ENCODE measurements around the gene COL1A1. TPM values are rescaled to one million over a fixed set of nuclear protein-coding genes. Genes with fewer than 3 reads are reported as not detected.

Gene COL1A1
- total and polyA plus RNA-seq, 4 donors = 8.3 to 72.5 (median 35.8) TPM

DNA sequence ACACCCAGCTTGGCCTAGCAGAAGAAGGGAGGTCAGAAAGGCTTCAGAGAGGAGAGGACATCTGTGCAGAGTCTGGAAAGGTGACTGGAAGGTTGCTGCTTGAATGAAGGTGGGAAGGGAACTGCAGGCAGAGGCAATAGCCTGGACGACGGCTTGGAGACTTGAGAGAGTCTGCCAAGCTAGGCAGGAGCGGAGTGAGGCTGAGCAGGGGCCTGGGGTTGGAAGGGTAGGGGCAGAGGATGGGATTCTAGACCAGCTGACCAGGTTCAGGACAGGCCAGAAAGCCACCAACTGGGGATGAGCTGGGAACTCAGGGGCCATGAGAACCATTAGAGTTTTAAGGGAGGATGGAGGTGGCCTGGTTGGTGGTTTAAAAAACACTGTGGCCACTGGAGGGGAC lies 36.0 kb downstream of the COL1A1 start:
- Histone ChIP-seq H3K4me1 (ENCODE audit: control insufficient read depth in 4 of 4, insufficient read depth in 4 of 4, low read length in 3 of 4) (peaks cover 0 to 11% (median 8%) of the 10 kb centered on the region in 4 donors), H3K9ac (ENCODE audit: low read depth in 1 of 2, low read length in 2 of 2) (no peak overlapping the region), H3K9me3 (ENCODE audit: control insufficient read depth in 4 of 4, low read length in 3 of 4) (no peaks in the 10 kb centered on the region), H3K27me3 (ENCODE audit: control insufficient read depth in 4 of 4, insufficient read depth in 4 of 4, low read length in 3 of 4) (no peaks in the 10 kb centered on the region), H3K4me3 (ENCODE audit: low read depth in 1 of 3, low read length in 3 of 3) (no peak overlapping the region), H3K36me3 (ENCODE audit: control insufficient read depth in 4 of 4, insufficient read depth in 3 of 4, low read depth in 1 of 4, low read length in 3 of 4) (no peaks in the 10 kb centered on the region), H3K27ac (ENCODE audit: low read depth in 1 of 2, low read length in 2 of 2) (no peak overlapping the region)
- no peak for DNase-seq (ENCODE audit: low spot score)
- 93% methylated on average over 3 of the region's 3 CpGs for WGBS
- TF ChIP-seq HNF4A (conservative IDR thresholded peaks at IDR 0.05) (no peak), TAF1 (conservative IDR thresholded peaks at IDR 0.05) (no peak), FOXA1 (IDR thresholded peaks at IDR 0.05) (no peak), NR2F2 (IDR thresholded peaks at IDR 0.05) (no peak)

DNA sequence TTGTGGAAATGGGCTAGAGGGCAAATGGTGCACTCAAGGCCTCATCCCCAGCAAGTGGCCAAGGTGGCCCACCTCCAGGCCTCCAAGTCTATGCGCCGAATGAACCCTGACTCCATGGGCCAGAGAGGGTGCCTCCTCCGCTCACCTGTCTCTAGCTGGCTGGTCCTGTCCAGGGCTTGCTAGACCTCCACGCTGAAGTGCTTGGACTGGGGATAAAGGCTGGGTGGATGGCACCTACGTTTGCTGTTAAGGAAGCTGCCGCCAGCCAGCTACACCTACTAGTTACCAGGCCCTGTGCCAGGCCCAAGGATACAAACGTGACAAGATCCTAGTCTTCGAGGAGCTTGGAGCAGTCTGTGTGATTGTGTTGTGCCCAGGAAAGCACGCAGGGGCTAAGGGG lies 36.4 kb downstream of the COL1A1 start:
- whole genome bisulfite sequencing = 88% methylated on average over 9 of the region's 9 CpGs
- DNase-seq (ENCODE audit: low spot score) = no peak
- no peak overlapping the region for H3K4me3 ChIP-seq (ENCODE audit: low read depth in 1 of 3, low read length in 3 of 3)

DNA sequence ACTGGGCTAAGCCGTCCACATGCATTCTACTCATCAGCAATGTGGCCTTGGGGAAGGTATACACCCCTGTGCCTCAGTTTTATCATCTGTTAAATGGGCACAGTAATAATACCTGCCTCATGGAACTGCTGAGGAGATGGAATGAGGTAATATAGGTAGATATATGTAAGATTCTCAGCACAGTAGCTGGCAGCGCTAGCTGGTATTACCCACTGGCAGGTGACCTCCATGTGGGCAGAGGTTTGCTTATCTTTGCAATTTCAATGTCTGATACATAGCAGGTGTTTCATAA lies 36.8 kb downstream of the COL1A1 start:
- Histone ChIP-seq H3K9ac (ENCODE audit: low read depth in 1 of 2, low read length in 2 of 2) (no peak overlapping the region), H3K4me3 (ENCODE audit: low read depth in 1 of 3, low read length in 3 of 3) (no peak overlapping the region), H3K36me3 (ENCODE audit: control insufficient read depth in 4 of 4, insufficient read depth in 3 of 4, low read depth in 1 of 4, low read length in 3 of 4) (no peaks in the 10 kb centered on the region), H3K4me1 (ENCODE audit: control insufficient read depth in 4 of 4, insufficient read depth in 4 of 4, low read length in 3 of 4) (peaks cover 0 to 11% (median 8%) of the 10 kb centered on the region in 4 donors), H3K27ac (ENCODE audit: low read depth in 1 of 2, low read length in 2 of 2) (no peak overlapping the region), H3K9me3 (ENCODE audit: control insufficient read depth in 4 of 4, low read length in 3 of 4) (no peaks in the 10 kb centered on the region), H3K27me3 (ENCODE audit: control insufficient read depth in 4 of 4, insufficient read depth in 4 of 4, low read length in 3 of 4) (no peaks in the 10 kb centered on the region)
- 93% methylated on average over 2 of the region's 2 CpGs for WGBS
- DNase-seq (ENCODE audit: low spot score) = no peak
- no peak for TF ChIP-seq GABPA (IDR thresholded peaks at IDR 0.05 in 1 of 2, conservative IDR thresholded peaks at IDR 0.05 in 1 of 2)
- TF ChIP-seq, protein P1, sequence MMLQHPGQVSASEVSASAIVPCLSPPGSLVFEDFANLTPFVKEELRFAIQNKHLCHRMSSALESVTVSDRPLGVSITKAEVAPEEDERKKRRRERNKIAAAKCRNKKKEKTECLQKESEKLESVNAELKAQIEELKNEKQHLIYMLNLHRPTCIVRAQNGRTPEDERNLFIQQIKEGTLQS (IDR thresholded peaks at IDR 0.05) = no peak
- TF ChIP-seq, protein P2, sequence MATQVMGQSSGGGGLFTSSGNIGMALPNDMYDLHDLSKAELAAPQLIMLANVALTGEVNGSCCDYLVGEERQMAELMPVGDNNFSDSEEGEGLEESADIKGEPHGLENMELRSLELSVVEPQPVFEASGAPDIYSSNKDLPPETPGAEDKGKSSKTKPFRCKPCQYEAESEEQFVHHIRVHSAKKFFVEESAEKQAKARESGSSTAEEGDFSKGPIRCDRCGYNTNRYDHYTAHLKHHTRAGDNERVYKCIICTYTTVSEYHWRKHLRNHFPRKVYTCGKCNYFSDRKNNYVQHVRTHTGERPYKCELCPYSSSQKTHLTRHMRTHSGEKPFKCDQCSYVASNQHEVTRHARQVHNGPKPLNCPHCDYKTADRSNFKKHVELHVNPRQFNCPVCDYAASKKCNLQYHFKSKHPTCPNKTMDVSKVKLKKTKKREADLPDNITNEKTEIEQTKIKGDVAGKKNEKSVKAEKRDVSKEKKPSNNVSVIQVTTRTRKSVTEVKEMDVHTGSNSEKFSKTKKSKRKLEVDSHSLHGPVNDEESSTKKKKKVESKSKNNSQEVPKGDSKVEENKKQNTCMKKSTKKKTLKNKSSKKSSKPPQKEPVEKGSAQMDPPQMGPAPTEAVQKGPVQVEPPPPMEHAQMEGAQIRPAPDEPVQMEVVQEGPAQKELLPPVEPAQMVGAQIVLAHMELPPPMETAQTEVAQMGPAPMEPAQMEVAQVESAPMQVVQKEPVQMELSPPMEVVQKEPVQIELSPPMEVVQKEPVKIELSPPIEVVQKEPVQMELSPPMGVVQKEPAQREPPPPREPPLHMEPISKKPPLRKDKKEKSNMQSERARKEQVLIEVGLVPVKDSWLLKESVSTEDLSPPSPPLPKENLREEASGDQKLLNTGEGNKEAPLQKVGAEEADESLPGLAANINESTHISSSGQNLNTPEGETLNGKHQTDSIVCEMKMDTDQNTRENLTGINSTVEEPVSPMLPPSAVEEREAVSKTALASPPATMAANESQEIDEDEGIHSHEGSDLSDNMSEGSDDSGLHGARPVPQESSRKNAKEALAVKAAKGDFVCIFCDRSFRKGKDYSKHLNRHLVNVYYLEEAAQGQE (IDR thresholded peaks at IDR 0.05) = no peak
- no peak for TF ChIP-seq NR2F2 (IDR thresholded peaks at IDR 0.05)
- TF ChIP-seq RAD21 (IDR thresholded peaks at IDR 0.05) = no peak
- no peak for TF ChIP-seq TAF1 (conservative IDR thresholded peaks at IDR 0.05)
- TF ChIP-seq SP1 (IDR thresholded peaks at IDR 0.05) = no peak
- TF ChIP-seq JUND (IDR thresholded peaks at IDR 0.05) = no peak
- TF ChIP-seq, protein P3, sequence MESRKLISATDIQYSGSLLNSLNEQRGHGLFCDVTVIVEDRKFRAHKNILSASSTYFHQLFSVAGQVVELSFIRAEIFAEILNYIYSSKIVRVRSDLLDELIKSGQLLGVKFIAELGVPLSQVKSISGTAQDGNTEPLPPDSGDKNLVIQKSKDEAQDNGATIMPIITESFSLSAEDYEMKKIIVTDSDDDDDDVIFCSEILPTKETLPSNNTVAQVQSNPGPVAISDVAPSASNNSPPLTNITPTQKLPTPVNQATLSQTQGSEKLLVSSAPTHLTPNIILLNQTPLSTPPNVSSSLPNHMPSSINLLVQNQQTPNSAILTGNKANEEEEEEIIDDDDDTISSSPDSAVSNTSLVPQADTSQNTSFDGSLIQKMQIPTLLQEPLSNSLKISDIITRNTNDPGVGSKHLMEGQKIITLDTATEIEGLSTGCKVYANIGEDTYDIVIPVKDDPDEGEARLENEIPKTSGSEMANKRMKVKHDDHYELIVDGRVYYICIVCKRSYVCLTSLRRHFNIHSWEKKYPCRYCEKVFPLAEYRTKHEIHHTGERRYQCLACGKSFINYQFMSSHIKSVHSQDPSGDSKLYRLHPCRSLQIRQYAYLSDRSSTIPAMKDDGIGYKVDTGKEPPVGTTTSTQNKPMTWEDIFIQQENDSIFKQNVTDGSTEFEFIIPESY (IDR thresholded peaks at IDR 0.05) = no peak
- no peak for TF ChIP-seq RXRA (IDR thresholded peaks at IDR 0.05)
- no peak for TF ChIP-seq FOXA2 (IDR thresholded peaks at IDR 0.05)
- TF ChIP-seq, protein P4, sequence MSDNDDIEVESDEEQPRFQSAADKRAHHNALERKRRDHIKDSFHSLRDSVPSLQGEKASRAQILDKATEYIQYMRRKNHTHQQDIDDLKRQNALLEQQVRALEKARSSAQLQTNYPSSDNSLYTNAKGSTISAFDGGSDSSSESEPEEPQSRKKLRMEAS (IDR thresholded peaks at IDR 0.05) = no peak
- no peak for TF ChIP-seq FOXA1 (IDR thresholded peaks at IDR 0.05)
- TF ChIP-seq, protein P5, sequence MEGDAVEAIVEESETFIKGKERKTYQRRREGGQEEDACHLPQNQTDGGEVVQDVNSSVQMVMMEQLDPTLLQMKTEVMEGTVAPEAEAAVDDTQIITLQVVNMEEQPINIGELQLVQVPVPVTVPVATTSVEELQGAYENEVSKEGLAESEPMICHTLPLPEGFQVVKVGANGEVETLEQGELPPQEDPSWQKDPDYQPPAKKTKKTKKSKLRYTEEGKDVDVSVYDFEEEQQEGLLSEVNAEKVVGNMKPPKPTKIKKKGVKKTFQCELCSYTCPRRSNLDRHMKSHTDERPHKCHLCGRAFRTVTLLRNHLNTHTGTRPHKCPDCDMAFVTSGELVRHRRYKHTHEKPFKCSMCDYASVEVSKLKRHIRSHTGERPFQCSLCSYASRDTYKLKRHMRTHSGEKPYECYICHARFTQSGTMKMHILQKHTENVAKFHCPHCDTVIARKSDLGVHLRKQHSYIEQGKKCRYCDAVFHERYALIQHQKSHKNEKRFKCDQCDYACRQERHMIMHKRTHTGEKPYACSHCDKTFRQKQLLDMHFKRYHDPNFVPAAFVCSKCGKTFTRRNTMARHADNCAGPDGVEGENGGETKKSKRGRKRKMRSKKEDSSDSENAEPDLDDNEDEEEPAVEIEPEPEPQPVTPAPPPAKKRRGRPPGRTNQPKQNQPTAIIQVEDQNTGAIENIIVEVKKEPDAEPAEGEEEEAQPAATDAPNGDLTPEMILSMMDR (IDR thresholded peaks at IDR 0.05; ENCODE audit: low read depth, low read length, missing input control) = no peak
- TF ChIP-seq EGR1 (IDR thresholded peaks at IDR 0.05; ENCODE audit: low read depth in 2 of 2) = no peak
- no peak for TF ChIP-seq HNF4A (conservative IDR thresholded peaks at IDR 0.05)
- TF ChIP-seq HNF4G (IDR thresholded peaks at IDR 0.05) = no peak

More for the DNA sequence above, 36.4 kb downstream of the COL1A1 start:
- Histone ChIP-seq H3K27me3 (ENCODE audit: control insufficient read depth in 4 of 4, insufficient read depth in 4 of 4, low read length in 3 of 4) (no peaks in the 10 kb centered on the region), H3K9ac (ENCODE audit: low read depth in 1 of 2, low read length in 2 of 2) (no peak overlapping the region), H3K4me1 (ENCODE audit: control insufficient read depth in 4 of 4, insufficient read depth in 4 of 4, low read length in 3 of 4) (peaks cover 0 to 11% (median 8%) of the 10 kb centered on the region in 4 donors), H3K9me3 (ENCODE audit: control insufficient read depth in 4 of 4, low read length in 3 of 4) (no peaks in the 10 kb centered on the region), H3K27ac (ENCODE audit: low read depth in 1 of 2, low read length in 2 of 2) (no peak overlapping the region), H3K36me3 (ENCODE audit: control insufficient read depth in 4 of 4, insufficient read depth in 3 of 4, low read depth in 1 of 4, low read length in 3 of 4) (no peaks in the 10 kb centered on the region)
- no peak for TF ChIP-seq JUND (IDR thresholded peaks at IDR 0.05)
- no peak for TF ChIP-seq HNF4A (conservative IDR thresholded peaks at IDR 0.05)
- TF ChIP-seq, protein P1 (IDR thresholded peaks at IDR 0.05) = no peak
- TF ChIP-seq SP1 (IDR thresholded peaks at IDR 0.05) = no peak
- no peak for TF ChIP-seq RAD21 (IDR thresholded peaks at IDR 0.05)

Measured in liver (tissue), 9 donors.